Kidney (tissue), 14 donors: ENCODE data around the gene SUPV3L1. TPM values are rescaled to one million over a fixed set of nuclear protein-coding genes. Genes with fewer than 3 reads are reported as not detected.
A peak's percentile ranks its signal among the peaks of the same experiment; 100 is the strongest.

Experiments used
- DNase-seq, 5 donors: peaks; one replicate each; pipeline ENCODE4 v3.0.0-alpha.2; 2013 to 2020
- FAIRE-seq: peaks from 2 replicates; lab custom pipeline; 2012; peaks lifted over from hg19 to GRCh38; lab: Jason Lieb, UNC
- H3K27ac ChIP-seq, 2 donors: one replicate each; pipeline ENCODE4 v1.7.0; 2013; ENCODE audit warnings: low read depth in 2 of 2, low read length in 2 of 2, inconsistent platforms in 1 of 2
- H3K27me3 ChIP-seq: one replicate; pipeline ENCODE4 v1.7.1; 2013; ENCODE audit warnings: low read length, inconsistent platforms; ENCODE audit not compliant: control insufficient read depth, insufficient read depth
- H3K36me3 ChIP-seq, 3 donors: one replicate each; pipeline versions ENCODE4 v1.7.0 to v1.7.1; 2013; ENCODE audit warnings: low read length in 3 of 3, control low read depth in 1 of 3, inconsistent platforms in 1 of 3; ENCODE audit not compliant: insufficient read depth in 3 of 3, control insufficient read depth in 2 of 3
- H3K4me1 ChIP-seq, 3 donors: one replicate each; pipeline versions ENCODE4 v1.7.0 to v1.7.1; 2013; ENCODE audit warnings: low read length in 3 of 3, inconsistent platforms in 1 of 3, low read depth in 1 of 3; ENCODE audit not compliant: control insufficient read depth in 2 of 3, insufficient read depth in 2 of 3
- H3K4me3 ChIP-seq, 3 donors: one replicate each; pipeline versions ENCODE4 v1.7.0 to v1.8.1; 2013; ENCODE audit warnings: low read length in 3 of 3, control low read depth in 1 of 3, inconsistent platforms in 1 of 3
- H3K9ac ChIP-seq, 3 donors: one replicate each; pipeline versions ENCODE4 v1.7.0 to v1.7.1; 2013; ENCODE audit warnings: low read length in 3 of 3, control low read depth in 1 of 3, inconsistent platforms in 1 of 3
- H3K9me3 ChIP-seq, 3 donors: one replicate each; pipeline versions ENCODE4 v1.7.0 to v1.7.1; 2013; ENCODE audit warnings: low read length in 3 of 3, control low read depth in 1 of 3, inconsistent platforms in 1 of 3; ENCODE audit not compliant: control insufficient read depth in 2 of 3, insufficient read depth in 1 of 3
- CTCF ChIP-seq: IDR thresholded peaks from 3 replicates; pipeline ENCODE4 v1.5.1; 2012; ENCODE audit warnings: mild to moderate bottlenecking, moderate library complexity, borderline replicate concordance; ENCODE audit not compliant: insufficient read depth; ENCODE audit errors: extremely low read depth
- intact Hi-C: fragments of 100-400 bp; cut with DNase I; formaldehyde crosslinking; loops from one replicate; pipeline ENCODE4 v1.11.1; 2022
- polyA plus RNA-seq: library from polyadenylated mRNA; stranded (reverse); fragments of 350-450 nt; fragmentation: Illumina TruSeq; extraction: RNeasy Lipid Tissue Mini Kit (QIAGEN cat#74804); gene quantifications from one replicate; pipeline ENCODE4 v1.2.3, GENCODE V29; 2014; ENCODE audit warnings: low read depth, low replicate concordance; ENCODE audit not compliant: insufficient read depth
- total RNA-seq: library from RNA; stranded (reverse); fragmentation: NEBNext Ultra II Directional; extraction: Animal tissue kit (Norgen Biotek cat#: 25700); gene quantifications from one replicate; pipeline ENCODE4 v1.2.1, GENCODE V29; 2021
- donor health status: control.
- donor health status: control.
- donor health status: control.
- donor health status: control.
- donor health status: control.
- donor health status: DM: yes; HTN: yes; CAD: no.
- donor health status: Normal renal cell carcinoma (clear cell type).

The SUPV3L1 gene
- total and polyA plus RNA-seq, 2 donors from 2014 or later, result 25.1 to 48.3 TPM

DNA sequence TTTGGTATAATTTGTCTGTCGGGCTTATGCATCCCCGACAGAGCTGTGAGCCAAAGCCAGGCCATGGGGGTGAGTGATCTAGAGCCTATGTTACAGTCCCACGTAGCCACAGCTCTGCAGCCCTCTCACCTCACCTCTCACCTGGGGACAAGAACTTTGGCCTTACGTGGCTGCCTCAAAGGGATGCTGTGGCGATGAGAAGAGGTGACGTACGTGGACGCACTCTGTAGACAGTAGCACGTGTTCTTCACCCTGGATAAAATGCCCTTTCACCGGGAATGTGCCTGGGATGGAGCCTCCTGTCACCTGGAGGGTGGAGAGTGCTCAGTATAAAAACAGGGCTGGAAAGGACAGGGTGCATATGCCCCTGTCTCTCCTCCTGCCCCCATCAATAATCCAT is 45.6 kb downstream of the SUPV3L1 start:
- Histone ChIP-seq H3K4me3 (no peak overlapping the region), H3K9ac (no peak overlapping the region), H3K27ac (peak overlapping the region in 1 of 2 donors; percentile 34), H3K9me3 (no peaks in the 10 kb centered on the region), H3K27me3 (no peaks in the 10 kb centered on the region), H3K4me1 (peaks cover 2 to 34% (median 9%) of the 10 kb centered on the region in 3 donors), H3K36me3 (peaks cover 0 to 3% (median 0%) of the 10 kb centered on the region in 3 donors)
- intact Hi-C loops, result no loop called here
- TF ChIP-seq CTCF, result no peak
- no peak for FAIRE-seq
- no peak for DNase-seq

GRCh38 chr10:69226919-69227450 is 47.0 kb downstream of the SUPV3L1 start:
- Histone ChIP-seq H3K9me3 (no peaks in the 10 kb centered on the region), H3K4me1 (peaks cover 2 to 27% (median 6%) of the 10 kb centered on the region in 3 donors), H3K36me3 (peaks cover 0 to 3% (median 0%) of the 10 kb centered on the region in 3 donors), H3K27me3 (no peaks in the 10 kb centered on the region), H3K27ac (no peak overlapping the region), H3K9ac (no peak overlapping the region), H3K4me3 (no peak overlapping the region)
- FAIRE-seq (no peak), DNase-seq (no peak)
- intact Hi-C loops, result no loop called here
- no peak for TF ChIP-seq CTCF

DNA sequence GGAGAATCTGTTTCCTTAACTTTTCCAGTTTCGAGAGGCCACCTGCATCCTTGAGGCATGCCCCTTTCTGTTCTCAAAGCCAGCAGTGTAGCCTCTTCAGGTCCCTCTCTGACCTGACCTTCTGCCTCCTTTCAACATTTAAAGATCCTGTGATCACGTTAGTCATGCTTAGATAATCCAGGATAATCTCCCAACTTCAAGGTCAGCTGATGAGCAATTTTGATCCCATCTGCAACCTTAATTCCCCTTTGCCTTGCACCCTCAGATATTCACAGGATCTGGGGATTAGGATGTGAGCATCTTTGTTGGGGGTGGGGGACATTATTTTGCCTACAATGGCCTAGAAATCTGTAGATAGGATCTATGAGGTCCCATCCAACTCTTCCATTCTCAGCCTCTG is 48.1 kb downstream of the SUPV3L1 start:
- intact Hi-C loops, result no loop called here
- peaks cover 0 to 15% (median 2%) of the 10 kb centered on the region in 3 donors for H3K4me1 ChIP-seq
- peaks cover 0 to 3% (median 0%) of the 10 kb centered on the region in 3 donors for H3K36me3 ChIP-seq
- H3K9me3 ChIP-seq, result no peaks in the 10 kb centered on the region
- no peak for TF ChIP-seq CTCF
- no peak overlapping the region for H3K4me3 ChIP-seq
- H3K27ac ChIP-seq, result no peak overlapping the region
- no peaks in the 10 kb centered on the region for H3K27me3 ChIP-seq
- no peak overlapping the region for H3K9ac ChIP-seq
- FAIRE-seq (no peak), DNase-seq (no peak)

DNA sequence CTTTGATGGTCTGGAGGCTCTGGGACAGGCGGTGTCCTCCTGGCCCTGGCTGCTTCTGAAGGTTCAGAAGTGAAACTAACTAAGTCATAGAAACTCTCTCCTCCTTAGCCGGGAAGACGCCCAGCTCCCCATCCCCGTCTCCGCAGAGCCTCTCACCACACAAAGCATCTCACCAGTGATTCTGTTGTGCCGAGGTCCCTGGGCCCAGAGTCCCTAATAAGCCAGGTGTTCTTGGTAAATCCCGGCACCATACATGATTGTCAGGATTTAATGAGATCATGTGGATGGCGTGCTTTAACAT is 49.5 kb downstream of the SUPV3L1 start:
- Histone ChIP-seq H3K9ac (no peak overlapping the region), H3K4me3 (no peak overlapping the region), H3K9me3 (no peaks in the 10 kb centered on the region), H3K27ac (no peak overlapping the region), H3K27me3 (no peaks in the 10 kb centered on the region), H3K36me3 (peaks cover 0 to 3% (median 0%) of the 10 kb centered on the region in 3 donors), H3K4me1 (peaks cover 0 to 11% (median 2%) of the 10 kb centered on the region in 3 donors)
- DNase-seq, result no peak
- FAIRE-seq, result no peak
- intact Hi-C loops, result no loop called here
- no peak for TF ChIP-seq CTCF
